ENCODE data around the gene EXT2. TPM values are rescaled to one million over a fixed set of nuclear protein-coding genes. Genes with fewer than 3 reads are reported as not detected.

Gene EXT2
- total RNA-seq, result 10 to 100 TPM; 47.8 to 80.4 (median 68.0) TPM

- TF ChIP-seq CTCF (IDR thresholded peaks at IDR 0.05) (peak; percentile 93 to 95 (median 95)), EP300 (IDR thresholded peaks at IDR 0.05) (no peak), POLR2AphosphoS5 (IDR thresholded peaks at IDR 0.05) (peak; percentile 80 to 81)
- Histone ChIP-seq H3K27ac (replicated peaks in 1 of 4) (peak within 1 kb of the TSS; percentile 83 to 89 (median 87)), H3K4me1 (peaks cover 8 to 31% (median 29%) of the 10 kb centered on the region in 4 donors), H3K4me3 (peak within 1 kb of the TSS; percentile 77 to 96 (median 90)), H3K36me3 (peaks cover 0 to 9% (median 4%) of the 10 kb centered on the region in 4 donors), H3K27me3 (no peaks in the 10 kb centered on the region), H3K9me3 (no peaks in the 10 kb centered on the region)
- 1% methylated on average over 32 of the region's 83 CpGs for WGBS
- intact Hi-C loops (cut with DNase I), result loop anchor here (5.0 kb wide), 1 partner anchor 427 kb away; no protein-coding TSS in a partner anchor
- peak; percentile 96 for DNase-seq (ENCODE audit: extremely low spot score)
Observed at GRCh38 chr11:44095506-44096359, at the start of gene EXT2. Gene EXT2, plus strand, starts transcription at chr11:44095678. Its CDS starts 12,035 bp downstream, at chr11:44107713.

GRCh38 chr11:44046182-44046581 is 49.3 kb upstream of the EXT2 start:
- 84% methylated on average over 2 of the region's 2 CpGs for whole genome bisulfite sequencing
- no peak for TF ChIP-seq EP300 (IDR thresholded peaks at IDR 0.05)
- no peak for TF ChIP-seq CTCF (IDR thresholded peaks at IDR 0.05)
- no peak for TF ChIP-seq POLR2A (IDR thresholded peaks at IDR 0.05; ENCODE audit: low read depth)
- no peak for TF ChIP-seq POLR2AphosphoS5 (IDR thresholded peaks at IDR 0.05)
- intact Hi-C loops (cut with DNase I), result no loop called here

DNA sequence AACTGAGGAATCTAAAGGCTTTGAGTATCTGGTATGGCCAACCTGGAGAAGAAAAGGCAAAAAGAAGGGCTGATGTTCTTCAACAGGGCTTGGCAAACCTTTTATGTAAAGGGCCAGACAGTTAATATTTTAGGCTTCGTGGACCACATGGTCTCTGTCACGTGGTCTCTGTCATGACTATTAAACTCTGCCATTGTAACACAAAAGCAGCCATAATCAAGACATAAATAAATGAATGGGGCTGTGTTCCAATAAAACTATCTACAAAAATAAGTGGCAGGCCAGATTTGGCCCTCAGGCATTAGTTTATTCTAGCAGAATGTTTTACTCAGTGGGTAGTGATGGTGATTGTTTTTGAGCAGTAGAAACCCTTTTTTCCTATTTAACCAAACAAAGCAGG is 48.2 kb upstream of the EXT2 start:
- peak; percentile 10 for DNase-seq (ENCODE audit: extremely low spot score)
- intact Hi-C loops (cut with DNase I), result no loop called here
- Histone ChIP-seq H3K4me1 (no peaks in the 10 kb centered on the region), H3K27ac (replicated peaks in 1 of 4) (no peak overlapping the region), H3K9me3 (no peaks in the 10 kb centered on the region), H3K4me3 (no peak overlapping the region), H3K36me3 (no peaks in the 10 kb centered on the region), H3K27me3 (no peaks in the 10 kb centered on the region)
- TF ChIP-seq CTCF (IDR thresholded peaks at IDR 0.05) (no peak), POLR2AphosphoS5 (IDR thresholded peaks at IDR 0.05) (no peak), EP300 (IDR thresholded peaks at IDR 0.05) (no peak), POLR2A (IDR thresholded peaks at IDR 0.05; ENCODE audit: low read depth) (no peak)
- 68% methylated on average over 2 of the region's 2 CpGs for WGBS

More at GRCh38 chr11:44046182-44046581, 49.3 kb upstream of the EXT2 start:
- Histone ChIP-seq H3K36me3 (no peaks in the 10 kb centered on the region), H3K27me3 (no peaks in the 10 kb centered on the region), H3K4me1 (no peaks in the 10 kb centered on the region), H3K27ac (replicated peaks in 1 of 4) (no peak overlapping the region), H3K9me3 (no peaks in the 10 kb centered on the region), H3K4me3 (no peak overlapping the region)
- DNase-seq (ENCODE audit: extremely low spot score), result no peak

GRCh38 chr11:44047931-44048431 is 47.5 kb upstream of the EXT2 start, which contains the start of gene ACCSL:
Gene ACCSL, plus strand, starts transcription at chr11:44047981. Its CDS starts 56 bp downstream, at chr11:44048037.
- H3K27me3 ChIP-seq, result no peaks in the 10 kb centered on the region
- intact Hi-C loops (cut with DNase I), result no loop called here
- H3K36me3 ChIP-seq, result no peaks in the 10 kb centered on the region
- WGBS, result 87% methylated on average over 10 of the region's 12 CpGs
- TF ChIP-seq POLR2AphosphoS5 (IDR thresholded peaks at IDR 0.05) (no peak), POLR2A (IDR thresholded peaks at IDR 0.05; ENCODE audit: low read depth) (no peak), CTCF (IDR thresholded peaks at IDR 0.05) (no peak), EP300 (IDR thresholded peaks at IDR 0.05) (no peak)
- no peaks in the 10 kb centered on the region for H3K4me1 ChIP-seq
- H3K4me3 ChIP-seq, result no peak within 1 kb of the TSS
- DNase-seq (ENCODE audit: extremely low spot score), result no peak
- no peaks in the 10 kb centered on the region for H3K9me3 ChIP-seq
- H3K27ac ChIP-seq (replicated peaks in 1 of 4), result no peak within 1 kb of the TSS
